Stomach (tissue), 9 donors: Measurements from ENCODE around the gene SLC34A3. TPM values are rescaled to one million over a fixed set of nuclear protein-coding genes. Genes with fewer than 3 reads are reported as not detected.

Experiments used
- DNase-seq, 2 donors: peaks; one replicate each; pipeline versions ENCODE4 v3.0.0 to v3.0.0-alpha.2; 2013 to 2019
- H3K27ac ChIP-seq, 5 donors: fragments of 200-600 bp in 4 of 5; sonication (generic) in 4 of 5; one replicate each; pipeline ENCODE4 v1.5.1; 2013 to 2019; ENCODE audit warnings: mild to moderate bottlenecking in 1 of 5, moderate library complexity in 1 of 5
- H3K27me3 ChIP-seq, 3 donors: fragments of 200-600 bp; sonication (generic); one replicate each; pipeline ENCODE4 v1.5.1; 2017 to 2019; ENCODE audit warnings: mixed run types in 1 of 3
- H3K36me3 ChIP-seq, 4 donors: fragments of 200-600 bp; sonication (generic); 1 replicate in 3 of 4; 2 replicates in 1 of 4; pipeline ENCODE4 v1.5.1; 2016 to 2019
- H3K4me1 ChIP-seq, 4 donors: fragments of 200-600 bp; sonication (generic); one replicate each; pipeline ENCODE4 v1.5.1; 2016 to 2019
- H3K4me3 ChIP-seq, 4 donors: fragments of 200-600 bp; sonication (generic) in 3 of 4; one replicate each; pipeline ENCODE4 v1.5.1; 2016 to 2019; ENCODE audit warnings: mild to moderate bottlenecking in 1 of 4
- H3K9me3 ChIP-seq, 4 donors: fragments of 200-600 bp; sonication (generic); one replicate each; pipeline ENCODE4 v1.5.1; 2016 to 2019
- CTCF ChIP-seq, 7 experiments: fragments of 450-650 bp in 4 of 7; fragments of 200-600 bp in 3 of 7; sonication (generic) in 3 of 7; IDR thresholded peaks; one replicate each; pipeline ENCODE4 v1.5.1; 2016 to 2019; ENCODE audit warnings: antibody characterized with exemption in 7 of 7, control low read depth in 2 of 7, mild to moderate bottlenecking in 1 of 7
- EP300 ChIP-seq: sonication (generic); formaldehyde crosslinking; IDR thresholded peaks from one replicate; pipeline ENCODE4 v1.6.1; 2017; ENCODE audit warnings: antibody characterized with exemption
- POLR2A ChIP-seq, 4 donors: fragments of 450-650 bp; IDR thresholded peaks; one replicate each; pipeline ENCODE4 v1.6.1; 2016; ENCODE audit warnings: antibody characterized with exemption in 4 of 4, control low read depth in 2 of 4, mild to moderate bottlenecking in 1 of 4, moderate library complexity in 1 of 4
- POLR2AphosphoS5 ChIP-seq, 3 donors: sonication (generic); formaldehyde crosslinking; IDR thresholded peaks; one replicate each; pipeline ENCODE4 v1.6.1; 2016; ENCODE audit warnings: antibody characterized with exemption in 3 of 3
- WGBS, 5 donors: extraction: QIAGEN DNeasy Blood & Tissue Kit in 3 of 5; methylation state at CpG; one replicate each; pipeline versions ENCODE4 v1.1.5 to v1.1.7; 2013 to 2018; 5-methylcytosine and 5-hydroxymethylcytosine counted together
- intact Hi-C: fragments of 100-400 bp; cut with DNase I; formaldehyde crosslinking; loops from one replicate; pipeline ENCODE4 v1.15.1; 2023; ENCODE audit warnings: low total_unique reads
- polyA plus RNA-seq, 3 donors: library from polyadenylated mRNA; stranded (reverse); fragments of 200-250 nt; gene quantifications; one replicate each; pipeline ENCODE4 v1.2.3, GENCODE V29; 2013
- total RNA-seq, 5 donors: library from RNA; depleted of rRNA; stranded (reverse); fragments of >200 nt; gene quantifications; one replicate each; pipeline versions ENCODE4 v1.1.0 to v1.2.3, GENCODE V29; 2014 to 2016
- donor health status: healthy with polysubstance abuse.
- donor health status: Bipolar disorder and iron deficiency.
- donor health status: healthy.

SLC34A3 gene
- total and polyA plus RNA-seq, 8 donors = 0.18 to 0.53 TPM; not detected in 6

GRCh38 chr9:137233143-137233980, 2.7 kb downstream of the SLC34A3 start:
- Histone ChIP-seq H3K9me3 (no peaks in the 10 kb centered on the region), H3K36me3 (no peaks in the 10 kb centered on the region), H3K4me1 (peaks cover 20 to 46% (median 42%) of the 10 kb centered on the region in 4 donors), H3K27ac (no peak overlapping the region), H3K27me3 (peaks cover 18 to 79% (median 72%) of the 10 kb centered on the region in 3 donors), H3K4me3 (no peak overlapping the region)
- DNase-seq = no peak
- TF ChIP-seq POLR2AphosphoS5 (IDR thresholded peaks at IDR 0.05) (no peak), POLR2A (IDR thresholded peaks at IDR 0.05) (no peak), CTCF (IDR thresholded peaks at IDR 0.05) (no peak), EP300 (no peak)
- WGBS, 5 donors = 58 to 70% (median 66%) methylated on average over 8 to 40 of the region's 40 CpGs
- intact Hi-C loops = loop anchor here (10.0 kb wide), 1 partner anchor 49 kb away; the partner anchor contains the start of genes ANAPC2 and SSNA1

GRCh38 chr9:137234055-137234697, 3.5 kb downstream of the SLC34A3 start:
- no peaks in the 10 kb centered on the region for H3K36me3 ChIP-seq
- peak in 1 of 2 donors; percentile 29 for DNase-seq
- H3K9me3 ChIP-seq = no peaks in the 10 kb centered on the region
- H3K27ac ChIP-seq = no peak overlapping the region
- no peak overlapping the region for H3K4me3 ChIP-seq
- TF ChIP-seq POLR2AphosphoS5 (IDR thresholded peaks at IDR 0.05) = no peak
- TF ChIP-seq POLR2A (IDR thresholded peaks at IDR 0.05) = no peak
- TF ChIP-seq CTCF (IDR thresholded peaks at IDR 0.05) = no peak
- TF ChIP-seq EP300 = no peak
- peaks cover 20 to 48% (median 44%) of the 10 kb centered on the region in 4 donors for H3K4me1 ChIP-seq
- 26 to 47% (median 41%) methylated on average over 10 to 40 of the region's 40 CpGs for WGBS, 5 donors
- intact Hi-C loops = loop anchor here (10.0 kb wide), 1 partner anchor 49 kb away; the partner anchor contains the start of genes ANAPC2 and SSNA1
- peaks cover 15 to 71% (median 64%) of the 10 kb centered on the region in 3 donors for H3K27me3 ChIP-seq

GRCh38 chr9:137234758-137235423, 4.2 kb downstream of the SLC34A3 start:
- Histone ChIP-seq H3K27ac (no peak overlapping the region), H3K27me3 (peaks cover 15 to 64% (median 56%) of the 10 kb centered on the region in 3 donors), H3K4me1 (peaks cover 23 to 55% (median 51%) of the 10 kb centered on the region in 4 donors)

DNA sequence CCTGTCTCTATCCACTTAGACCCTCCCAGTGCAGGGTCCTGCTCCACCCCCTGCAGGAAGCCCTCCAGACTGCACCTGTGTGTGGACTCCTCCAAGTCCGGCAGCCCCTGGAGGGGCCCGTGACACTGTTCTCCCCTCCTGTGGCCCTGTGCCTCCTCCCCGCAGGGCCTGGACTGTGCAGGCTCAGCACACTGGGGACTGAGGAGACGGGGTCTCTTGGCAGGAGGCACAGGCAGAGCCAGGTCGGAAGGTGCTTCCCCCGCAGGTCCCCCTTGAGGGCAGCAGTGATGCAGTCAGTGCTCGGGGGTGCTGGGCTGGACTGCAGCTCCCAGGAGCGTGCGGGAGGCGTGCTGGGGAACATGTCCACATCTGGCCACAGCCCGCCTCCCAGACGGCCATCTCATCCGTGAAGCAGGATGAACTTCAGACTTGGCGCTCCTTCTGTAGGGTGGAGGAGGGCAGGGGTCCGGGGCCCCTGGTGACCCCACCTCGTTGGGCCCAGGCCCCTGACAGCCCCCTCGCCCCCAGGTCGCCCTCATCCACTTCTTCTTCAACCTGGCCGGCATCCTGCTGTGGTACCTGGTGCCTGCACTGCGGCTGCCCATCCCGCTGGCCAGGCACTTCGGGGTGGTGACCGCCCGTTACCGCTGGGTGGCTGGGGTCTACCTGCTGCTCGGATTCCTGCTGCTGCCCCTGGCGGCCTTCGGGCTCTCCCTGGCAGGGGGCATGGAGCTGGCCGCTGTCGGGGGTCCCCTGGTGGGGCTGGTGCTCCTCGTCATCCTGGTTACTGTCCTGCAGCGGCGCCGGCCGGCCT, 4.9 kb downstream of the SLC34A3 start:
- Histone ChIP-seq H3K27ac (peak overlapping the region in 1 of 5 donors; percentile 8), H3K36me3 (no peaks in the 10 kb centered on the region), H3K27me3 (peaks cover 15 to 56% (median 49%) of the 10 kb centered on the region in 3 donors), H3K9me3 (no peaks in the 10 kb centered on the region), H3K4me1 (peaks cover 27 to 60% (median 57%) of the 10 kb centered on the region in 4 donors), H3K4me3 (peak overlapping the region in 3 of 4 donors; percentile 14 to 38 (median 34))
- intact Hi-C loops = loop anchor here (10.0 kb wide), 1 partner anchor 51 kb away; the partner anchor contains the start of genes ANAPC2 and SSNA1
- 51 to 63% (median 57%) methylated on average over 25 to 35 of the region's 35 CpGs for WGBS, 5 donors
- peak in 1 of 2 donors; percentile 45 for DNase-seq
- TF ChIP-seq CTCF (IDR thresholded peaks at IDR 0.05) = no peak
- no peak for TF ChIP-seq POLR2A (IDR thresholded peaks at IDR 0.05)
- no peak for TF ChIP-seq POLR2AphosphoS5 (IDR thresholded peaks at IDR 0.05)
- TF ChIP-seq EP300 = no peak

More at GRCh38 chr9:137234758-137235423, 4.2 kb downstream of the SLC34A3 start:
- no peaks in the 10 kb centered on the region for H3K36me3 ChIP-seq
- H3K4me3 ChIP-seq = no peak overlapping the region
- no peak for TF ChIP-seq POLR2A (IDR thresholded peaks at IDR 0.05)
- intact Hi-C loops = loop anchor here (10.0 kb wide), 1 partner anchor 50 kb away; the partner anchor contains the start of genes ANAPC2 and SSNA1
- DNase-seq = no peak
- no peaks in the 10 kb centered on the region for H3K9me3 ChIP-seq
- 72 to 82% (median 76%) methylated on average over 10 to 18 of the region's 18 CpGs for WGBS, 5 donors
